Suprapubic skin (tissue), 4 donors: ENCODE results near the gene GALNT3. TPM values are rescaled to one million over a fixed set of nuclear protein-coding genes. Genes with fewer than 3 reads are reported as not detected.
A peak's percentile ranks its signal among the peaks of the same experiment; 100 is the strongest.

Source experiments
- DNase-seq, 2 donors: peaks; one replicate each; pipeline ENCODE4 v3.0.0-alpha.2; 2019; ENCODE audit warnings: low spot score in 2 of 2
- H3K27ac ChIP-seq: fragments of 200-600 bp; sonication (generic); one replicate; pipeline ENCODE4 v1.5.1; 2019
- H3K27me3 ChIP-seq: fragments of 200-600 bp; sonication (generic); one replicate; pipeline ENCODE4 v1.5.1; 2019
- H3K36me3 ChIP-seq: fragments of 200-600 bp; sonication (generic); one replicate; pipeline ENCODE4 v1.5.1; 2019
- H3K4me1 ChIP-seq: fragments of 200-600 bp; sonication (generic); one replicate; pipeline ENCODE4 v1.5.1; 2019
- H3K4me3 ChIP-seq: fragments of 200-600 bp; sonication (generic); one replicate; pipeline ENCODE4 v1.5.1; 2019; ENCODE audit warnings: mild to moderate bottlenecking
- H3K9me3 ChIP-seq: fragments of 200-600 bp; sonication (generic); one replicate; pipeline ENCODE4 v1.5.1; 2019
- CTCF ChIP-seq, 2 donors: fragments of 200-600 bp in 1 of 2; fragments of 450-650 bp in 1 of 2; sonication (generic) in 1 of 2; IDR thresholded peaks; one replicate each; pipeline ENCODE4 v1.5.1; 2016 to 2019; ENCODE audit warnings: antibody characterized with exemption in 2 of 2, mild to moderate bottlenecking in 1 of 2, moderate library complexity in 1 of 2
- EP300 ChIP-seq: sonication (generic); formaldehyde crosslinking; IDR thresholded peaks from one replicate; pipeline ENCODE4 v1.6.1; 2017; ENCODE audit warnings: antibody characterized with exemption
- POLR2A ChIP-seq, 2 donors: fragments of 450-650 bp; IDR thresholded peaks; one replicate each; pipeline ENCODE4 v1.6.1; 2017; ENCODE audit warnings: antibody characterized with exemption in 2 of 2, mild to moderate bottlenecking in 2 of 2, moderate library complexity in 2 of 2
- POLR2AphosphoS5 ChIP-seq, 3 donors: sonication (generic); formaldehyde crosslinking; IDR thresholded peaks; one replicate each; pipeline ENCODE4 v1.6.1; 2017; ENCODE audit warnings: antibody characterized with exemption in 3 of 3
- WGBS: methylation state at CpG from one replicate; pipeline ENCODE4 v1.1.5; 2018; 5-methylcytosine and 5-hydroxymethylcytosine counted together
- total RNA-seq, 4 donors: library from RNA; depleted of rRNA; stranded (reverse); fragments of >200 nt; gene quantifications; one replicate each; pipeline ENCODE4 v1.1.0, GENCODE V29; 2016

Gene GALNT3
- total RNA-seq, 4 donors from 2014 or later = 14.9 to 24.0 (median 15.9) TPM

- TF ChIP-seq POLR2A (IDR thresholded peaks at IDR 0.05) (no peak), EP300 (no peak), CTCF (IDR thresholded peaks at IDR 0.05) (no peak), POLR2AphosphoS5 (IDR thresholded peaks at IDR 0.05) (no peak)
- WGBS = 70% methylated on average over 1 of the region's 1 CpG
- no peaks in the 10 kb centered on the region for H3K36me3 ChIP-seq
- DNase-seq = no peak
- no peaks in the 10 kb centered on the region for H3K27me3 ChIP-seq
- H3K4me3 ChIP-seq = no peak overlapping the region
- no peak overlapping the region for H3K27ac ChIP-seq
- H3K4me1 ChIP-seq = peaks cover 26% of the 10 kb centered on the region
- H3K9me3 ChIP-seq = no peaks in the 10 kb centered on the region
Measured at GRCh38 chr2:165796129-165796528, 2.1 kb upstream of the GALNT3 start.

- Histone ChIP-seq H3K36me3 (no peaks in the 10 kb centered on the region), H3K27me3 (no peaks in the 10 kb centered on the region), H3K27ac (peak overlapping the region; percentile 73), H3K4me1 (peaks cover 26% of the 10 kb centered on the region), H3K9me3 (no peaks in the 10 kb centered on the region), H3K4me3 (peak overlapping the region; percentile 67)
- TF ChIP-seq POLR2A (IDR thresholded peaks at IDR 0.05) (no peak), POLR2AphosphoS5 (IDR thresholded peaks at IDR 0.05) (no peak), CTCF (IDR thresholded peaks at IDR 0.05) (no peak), EP300 (no peak)
- 43% methylated on average over 2 of the region's 2 CpGs for WGBS
- no peak for DNase-seq
Measured at GRCh38 chr2:165795011-165795410, 964 bp upstream of the GALNT3 start.

GRCh38 chr2:165794536-165794928 is 485 bp upstream of the GALNT3 start:
- DNase-seq = no peak

GRCh38 chr2:165793161-165793778 is 777 bp downstream of the GALNT3 start:
- H3K27ac ChIP-seq = peak overlapping the region; percentile 73
- H3K36me3 ChIP-seq = no peaks in the 10 kb centered on the region
- peak overlapping the region; percentile 67 for H3K4me3 ChIP-seq
- peaks cover 26% of the 10 kb centered on the region for H3K4me1 ChIP-seq
- no peaks in the 10 kb centered on the region for H3K27me3 ChIP-seq
- 24% methylated on average over 18 of the region's 35 CpGs for WGBS
- TF ChIP-seq POLR2A (IDR thresholded peaks at IDR 0.05) = no peak
- no peak for TF ChIP-seq POLR2AphosphoS5 (IDR thresholded peaks at IDR 0.05)
- TF ChIP-seq CTCF (IDR thresholded peaks at IDR 0.05) = no peak
- TF ChIP-seq EP300 = no peak
- H3K9me3 ChIP-seq = no peaks in the 10 kb centered on the region
- peak; percentile 63 to 74 for DNase-seq

More at GRCh38 chr2:165794536-165794928, 485 bp upstream of the GALNT3 start:
- Histone ChIP-seq H3K27me3 (no peaks in the 10 kb centered on the region), H3K9me3 (no peaks in the 10 kb centered on the region), H3K36me3 (no peaks in the 10 kb centered on the region), H3K4me1 (peaks cover 26% of the 10 kb centered on the region), H3K27ac (peak overlapping the region; percentile 73), H3K4me3 (peak overlapping the region; percentile 67)
- TF ChIP-seq POLR2A (IDR thresholded peaks at IDR 0.05) (no peak), EP300 (no peak), CTCF (IDR thresholded peaks at IDR 0.05) (no peak), POLR2AphosphoS5 (IDR thresholded peaks at IDR 0.05) (no peak)
- WGBS = 5% methylated on average over 18 of the region's 18 CpGs

- H3K36me3 ChIP-seq = no peaks in the 10 kb centered on the region
- WGBS = 73% methylated on average over 1 of the region's 1 CpG
- no peak overlapping the region for H3K4me3 ChIP-seq
- H3K4me1 ChIP-seq = peaks cover 26% of the 10 kb centered on the region
- no peak for TF ChIP-seq EP300
- TF ChIP-seq POLR2A (IDR thresholded peaks at IDR 0.05) = no peak
- TF ChIP-seq POLR2AphosphoS5 (IDR thresholded peaks at IDR 0.05) = no peak
- TF ChIP-seq CTCF (IDR thresholded peaks at IDR 0.05) = no peak
- H3K9me3 ChIP-seq = no peaks in the 10 kb centered on the region
- DNase-seq = no peak
- H3K27ac ChIP-seq = no peak overlapping the region
- H3K27me3 ChIP-seq = no peaks in the 10 kb centered on the region
Measured at GRCh38 chr2:165792104-165792454, 2.0 kb downstream of the GALNT3 start.
